HepG2 (cell line): ENCODE data around the gene C2CD2. TPM values are rescaled to one million over a fixed set of nuclear protein-coding genes. Genes with fewer than 3 reads are reported as not detected.

Experiments
- BCL6 ChIP-seq: IDR thresholded peaks from 2 replicates; pipeline ENCODE4 v1.6.1; 2016; ENCODE audit warnings: missing genetic modification reagents, missing compliant biosample characterization
- FOXP4 ChIP-seq: sonication (generic); formaldehyde crosslinking; IDR thresholded peaks from 2 replicates; pipeline ENCODE4 v1.4.0; 2020; ENCODE audit warnings: missing genetic modification reagents
- GABPB1 ChIP-seq: IDR thresholded peaks from 2 replicates; pipeline ENCODE4 v1.6.1; 2016; ENCODE audit warnings: mild to moderate bottlenecking, missing genetic modification reagents, moderate library complexity, missing compliant biosample characterization
- GPBP1L1 ChIP-seq: sonication (generic); formaldehyde crosslinking; IDR thresholded peaks from 2 replicates; pipeline ENCODE4 v1.5.0; 2020; ENCODE audit warnings: mild to moderate bottlenecking, missing genetic modification reagents
- HMGXB4 ChIP-seq, 2 experiments: sonication (generic) in 1 of 2; formaldehyde crosslinking in 1 of 2; IDR thresholded peaks; 2 replicates each; pipeline versions ENCODE4 v1.4.0 to v1.6.1; 2018 to 2020; ENCODE audit warnings: missing genetic modification reagents in 2 of 2, borderline replicate concordance in 1 of 2, low read depth in 1 of 2, mild to moderate bottlenecking in 1 of 2, missing biosample characterization in 1 of 2
- HNF1B ChIP-seq: sonication (generic); formaldehyde crosslinking; IDR thresholded peaks from 2 replicates; pipeline ENCODE4 v1.5.1; 2020; ENCODE audit warnings: mild to moderate bottlenecking, moderate library complexity, missing genetic modification reagents
- HNF4G ChIP-seq, 2 experiments: sonication (generic) in 1 of 2; formaldehyde crosslinking in 1 of 2; IDR thresholded peaks; 2 replicates each; pipeline versions ENCODE4 v1.4.0 to v1.6.1; 2011 to 2020; ENCODE audit warnings: borderline replicate concordance in 2 of 2, low read depth in 2 of 2, mild to moderate bottlenecking in 2 of 2, low read length in 1 of 2, missing genetic modification reagents in 1 of 2, moderate library complexity in 1 of 2
- HOXA3 ChIP-seq: sonication (generic); formaldehyde crosslinking; IDR thresholded peaks from 2 replicates; pipeline ENCODE4 v1.5.0; 2020; ENCODE audit warnings: missing genetic modification reagents
- MAX ChIP-seq: IDR thresholded peaks from 2 replicates; pipeline ENCODE4 v1.6.1; 2012; ENCODE audit warnings: inconsistent platforms
- SALL1 ChIP-seq: sonication (generic); formaldehyde crosslinking; IDR thresholded peaks from 2 replicates; pipeline ENCODE4 v1.8.0; 2022; ENCODE audit warnings: mild to moderate bottlenecking, missing genetic modification reagents
- THAP9 ChIP-seq: sonication (generic); formaldehyde crosslinking; IDR thresholded peaks from 2 replicates; pipeline ENCODE4; 2020; ENCODE audit warnings: missing genetic modification reagents, mild to moderate bottlenecking, borderline replicate concordance
- ZBTB7B ChIP-seq: sonication (generic); formaldehyde crosslinking; IDR thresholded peaks from 2 replicates; pipeline ENCODE4 v1.4.0; 2020; ENCODE audit warnings: missing genetic modification reagents
- ZFP1 ChIP-seq: IDR thresholded peaks from 2 replicates; pipeline ENCODE4 v1.6.1; 2016
- ZFY ChIP-seq: sonication (generic); formaldehyde crosslinking; IDR thresholded peaks from 2 replicates; pipeline ENCODE4 v1.4.0; 2020; ENCODE audit warnings: missing genetic modification reagents
- ZNF232 ChIP-seq: sonication (generic); formaldehyde crosslinking; IDR thresholded peaks from 2 replicates; pipeline ENCODE4 v1.4.0; 2020; ENCODE audit warnings: missing genetic modification reagents, borderline replicate concordance
- ZNF331 ChIP-seq: sonication (generic); formaldehyde crosslinking; IDR thresholded peaks from 2 replicates; pipeline ENCODE4 v1.4.0; 2020; ENCODE audit warnings: missing genetic modification reagents
- ZNF441 ChIP-seq: sonication (generic); formaldehyde crosslinking; IDR thresholded peaks from 2 replicates; pipeline ENCODE4 v1.7.0; 2021; ENCODE audit warnings: missing genetic modification reagents, borderline replicate concordance
- ZNF619 ChIP-seq: sonication (generic); formaldehyde crosslinking; IDR thresholded peaks from 2 replicates; pipeline ENCODE4 v1.4.0; 2020; ENCODE audit warnings: mild to moderate bottlenecking, missing genetic modification reagents
- polyA plus RNA-seq, 8 experiments: library from polyadenylated mRNA; depleted of rRNA in 3 of 8; stranded (reverse) in 7 of 8; unstranded in 1 of 8; fragments of >200 nt; fragmentation: Illumina TruSeq in 4 of 8; extraction: Trizol in 4 of 8; gene quantifications; 2 replicates each; pipeline versions ENCODE4 v1.2.1 to v1.2.3, GENCODE V29; 2011 to 2016; ENCODE audit warnings: low read depth in 4 of 8, missing spikeins in 1 of 8, mixed read lengths in 1 of 8; ENCODE audit not compliant: insufficient read depth in 1 of 8
- total RNA-seq, 5 experiments: library from RNA; depleted of rRNA; stranded (reverse); fragments of >200 nt; fragmentation: Illumina TruSeq; extraction: Trizol; gene quantifications; 2 replicates each; pipeline ENCODE4 v1.2.3, GENCODE V29; 2016; ENCODE audit warnings: low read depth in 1 of 5

The C2CD2 gene
- total and polyA plus RNA-seq, 2 of the 13 experiments (the other 11 are each of a cell fraction or from before 2014, with no cell fraction given): 12.5 to 19.7 TPM

GRCh38 chr21:41932576-41933312 is 21.1 kb downstream of the C2CD2 start (continued):
- TF ChIP-seq HNF1B (CRISPR knock-in tag): 0 out of 2 replicates have a peak, but pooled peaks have one; percentile 47
- TF ChIP-seq FOXP4: peak; percentile 73
- TF ChIP-seq ZNF232 (CRISPR knock-in tag): no peak
- peak; percentile 68; the same call in 1 of the 2 replicates for TF ChIP-seq HNF4G (IDR thresholded peaks at IDR 0.05; ENCODE audit: borderline replicate concordance, low read depth, low read length)
- no peak; the same call in 1 of the 2 replicates for TF ChIP-seq HNF4G (CRISPR knock-in tag; IDR thresholded peaks at IDR 0.05; ENCODE audit: borderline replicate concordance, low read depth)
- TF ChIP-seq ZFY (CRISPR knock-in tag): peak; percentile 56
- 0 out of 2 replicates have a peak, but pooled peaks have one; percentile 8 for TF ChIP-seq BCL6 (CRISPR knock-in tag)
- peak; percentile 50 for TF ChIP-seq SALL1 (CRISPR knock-in tag)
- TF ChIP-seq ZFP1: no peak
- no peak for TF ChIP-seq ZNF331
- peak; percentile 23 for TF ChIP-seq HOXA3 (CRISPR knock-in tag)
- TF ChIP-seq THAP9 (CRISPR knock-in tag): 0 out of 2 replicates have a peak, but pooled peaks have one; percentile 13
- no peak for TF ChIP-seq GPBP1L1
- peak; percentile 44 for TF ChIP-seq GABPB1 (CRISPR knock-in tag)
- peak; percentile 59 for TF ChIP-seq MAX
- 0 out of 2 replicates have a peak, but pooled peaks have one; percentile 27 for TF ChIP-seq ZNF619 (CRISPR knock-in tag)
- peak; percentile 17; the same call in 1 of the 2 replicates for TF ChIP-seq ZNF441 (CRISPR knock-in tag)
- TF ChIP-seq ZBTB7B: 0 out of 2 replicates have a peak, but pooled peaks have one; percentile 27
- TF ChIP-seq HMGXB4 (CRISPR knock-in tag; IDR thresholded peaks at IDR 0.05; ENCODE audit: borderline replicate concordance in 1 of 2, low read depth in 1 of 2): peak in 1 of 2 experiments; percentile 34; a peak in 1 of 4 replicates
